K562 (cell line): ENCODE measurements around the gene ITPK1. TPM values are rescaled to one million over a fixed set of nuclear protein-coding genes. Genes with fewer than 3 reads are reported as not detected.

Experiments used
- ATAC-seq: fragments of 200-7000 bp; cut with Tn5 transposase; 3 replicates; pipeline ENCODE4 v1.9.1; 2020; ENCODE audit warnings: moderate library complexity
- BruUV-seq: library from RNA; stranded (reverse); fragments of 400-500 nt; replicated peaks from 2 replicates; lab custom pipeline; 2021; lab: Mats Ljungman, UMichigan
- CTCF ChIA-PET: fragments of 300-600 bp; formaldehyde crosslinking; extraction: SDS; loops from one replicate; lab custom pipeline; 2021; ENCODE audit warnings: low intra/inter-chr PET ratio; lab: Yijun Ruan, JAX
- POLR2A ChIA-PET: fragments of 300-600, 350-650 bp; sonication (Branson Sonifier 250); formaldehyde crosslinking; extraction: SDS; loops from one replicate; lab custom pipeline; 2021; ENCODE audit warnings: antibody characterized with exemption, inconsistent platforms; lab: Yijun Ruan, JAX
- DNase-seq, 4 experiments: peaks; one replicate each; pipeline versions ENCODE4 v3.0.0 to v3.0.0-alpha.2; 2011 to 2018; ENCODE audit warnings: low spot score in 3 of 4, mixed read lengths in 3 of 4; ENCODE audit errors: extremely low read depth in 1 of 4
- FAIRE-seq: peaks from 2 replicates; lab custom pipeline; 2011; peaks lifted over from hg19 to GRCh38; lab: Jason Lieb, UNC
- H2AFZ ChIP-seq: 2 replicates; pipeline ENCODE4 v1.6.0; 2011; ENCODE audit warnings: low read depth, low read length, control low read depth, inconsistent platforms
- H3K27ac ChIP-seq: fragments of 200-600 bp; 3 replicates; pipeline ENCODE4 v1.8.0; 2011; ENCODE audit warnings: low read depth, mild to moderate bottlenecking, control low read depth, inconsistent platforms, low read length, moderate library complexity, mixed read lengths; ENCODE audit errors: extremely low read depth
- H3K27me3 ChIP-seq, 2 experiments: fragments of 300-600 bp in 1 of 2; 2 replicates in 1 of 2; 3 replicates in 1 of 2; pipeline versions ENCODE4 v1.6.0 to v1.8.0; 2011; ENCODE audit warnings: inconsistent platforms in 2 of 2, low read length in 2 of 2, mild to moderate bottlenecking in 1 of 2, mixed read lengths in 1 of 2, moderate library complexity in 1 of 2; ENCODE audit not compliant: control insufficient read depth in 2 of 2, insufficient read depth in 2 of 2
- H3K36me3 ChIP-seq: fragments of 300-600 bp; 3 replicates; pipeline ENCODE4 v1.8.0; 2011; ENCODE audit warnings: mild to moderate bottlenecking, low read length, inconsistent platforms; ENCODE audit not compliant: control insufficient read depth, insufficient read depth
- H3K4me1 ChIP-seq, 2 experiments: fragments of 200-600 bp in 1 of 2; replicated peaks in 1 of 2; 2 replicates in 1 of 2; 3 replicates in 1 of 2; pipeline versions ENCODE4 v1.5.1 to v1.8.0; 2011; ENCODE audit warnings: inconsistent platforms in 2 of 2, low read length in 2 of 2, mild to moderate bottlenecking in 1 of 2, mixed read lengths in 1 of 2, moderate library complexity in 1 of 2; ENCODE audit not compliant: control insufficient read depth in 2 of 2, insufficient read depth in 2 of 2
- H3K4me2 ChIP-seq: 2 replicates; pipeline ENCODE4 v1.6.1; 2011; ENCODE audit warnings: low read length, control low read depth, inconsistent platforms, mixed read lengths; ENCODE audit not compliant: insufficient read depth
- H3K4me3 ChIP-seq: fragments of 200-600 bp; sonication (generic), shearing (Covaris generic); 2 replicates; pipeline ENCODE4 v1.5.1; 2016; ENCODE audit warnings: control low read depth, inconsistent platforms
- H3K79me2 ChIP-seq: fragments of 200-600 bp; 3 replicates; pipeline ENCODE4 v1.8.0; 2011; ENCODE audit warnings: low read length, inconsistent platforms; ENCODE audit not compliant: control insufficient read depth, insufficient read depth
- H3K9ac ChIP-seq, 2 experiments: 2 replicates each; pipeline versions ENCODE4 v1.6.0 to v1.6.1; 2011; ENCODE audit warnings: low read depth in 2 of 2, low read length in 2 of 2, control low read depth in 1 of 2, inconsistent platforms in 1 of 2, mild to moderate bottlenecking in 1 of 2, mixed read lengths in 1 of 2; ENCODE audit not compliant: insufficient read depth in 1 of 2
- H3K9me1 ChIP-seq: one replicate; pipeline ENCODE4 v1.6.0; 2011; ENCODE audit warnings: inconsistent platforms, mild to moderate bottlenecking, low read length, moderate library complexity; ENCODE audit not compliant: control insufficient read depth, insufficient read depth
- H3K9me3 ChIP-seq: replicated peaks from 2 replicates; pipeline ENCODE4 v1.5.1; 2011; ENCODE audit warnings: low read depth, low read length, inconsistent platforms; ENCODE audit not compliant: control insufficient read depth, insufficient read depth
- H4K20me1 ChIP-seq: replicated peaks from 2 replicates; pipeline ENCODE4 v1.6.1; 2011; ENCODE audit warnings: low read length, inconsistent platforms, mixed read lengths; ENCODE audit not compliant: control insufficient read depth, insufficient read depth
- KAT8 ChIP-seq: fragments of 450-650 bp; IDR thresholded peaks from 2 replicates; pipeline ENCODE4 v1.6.1; 2016; ENCODE audit warnings: low read depth, mild to moderate bottlenecking
- PHF20 ChIP-seq: fragments of 450-650 bp; IDR thresholded peaks from 2 replicates; pipeline ENCODE4 v1.6.1; 2018; ENCODE audit not compliant: partially characterized antibody
- RBM25 ChIP-seq: fragments of 200-400 bp; formaldehyde crosslinking; IDR thresholded peaks from 2 replicates; pipeline ENCODE4 v1.6.1; 2018; ENCODE audit warnings: low read length, low read depth, moderate library complexity; ENCODE audit not compliant: severe bottlenecking
- STAT5A ChIP-seq: IDR thresholded peaks from 2 replicates; pipeline ENCODE4 v1.6.1; 2012; ENCODE audit warnings: low read length, inconsistent platforms, borderline replicate concordance
- TAF9B ChIP-seq: fragments of 450-650 bp; IDR thresholded peaks from 2 replicates; pipeline ENCODE4 v1.6.1; 2018; ENCODE audit warnings: mild to moderate bottlenecking; ENCODE audit not compliant: partially characterized antibody
- ZNF239 ChIP-seq: fragments of 250-450 bp; sonication (Bioruptor Pico); IDR thresholded peaks from 2 replicates; pipeline ENCODE4 v1.4.0; 2020; ENCODE audit warnings: mild to moderate bottlenecking
- ZNF76 ChIP-seq: fragments of 250-450 bp; sonication (Bioruptor Pico); IDR thresholded peaks from 2 replicates; pipeline ENCODE4 v1.4.0; 2020; ENCODE audit warnings: mild to moderate bottlenecking, moderate library complexity, borderline replicate concordance
- WGBS: fragments of 100-300 bp; shearing (Covaris generic); methylation state at CpG from one replicate; pipeline ENCODE4 v1.1.6; 2016; ENCODE audit warnings: low coverage, mixed read lengths; ENCODE audit not compliant: insufficient coverage; ENCODE audit errors: missing lambda C conversion rate; 5-methylcytosine and 5-hydroxymethylcytosine counted together
- in situ Hi-C: fragments of 300-500 bp; cut with MboI; formaldehyde crosslinking; loops from 4 replicates; pipeline ENCODE4 v1.15.0; 2018; ENCODE audit warnings: inconsistent platforms, mixed read lengths
- intact Hi-C: fragments of 100-400 bp; cut with micrococcal nuclease; formaldehyde crosslinking; loops from 2 replicates; pipeline ENCODE4 v1.14.2; 2022
- polyA plus RNA-seq, 8 experiments: library from polyadenylated mRNA; depleted of rRNA in 4 of 8; stranded (reverse) in 5 of 8; unstranded in 3 of 8; fragments of >200 nt; fragmentation: Nextera tagmentation in 2 of 8; fragmentation: Illumina TruSeq in 1 of 8; extraction: Ambion mirVana in 2 of 8; extraction: Trizol in 1 of 8; gene quantifications; 2 replicates each; pipeline versions ENCODE4 v1.2.1 to v1.2.3, GENCODE V29; 2011 to 2014; ENCODE audit warnings: inconsistent platforms in 1 of 8, missing spikeins in 1 of 8
- total RNA-seq, 7 experiments: library from RNA; depleted of rRNA in 6 of 7; stranded (reverse); fragments of >200 nt in 6 of 7; fragmentation: Illumina TruSeq in 2 of 7; extraction: Trizol in 2 of 7; gene quantifications; 2 replicates each; pipeline versions ENCODE4 v1.2.1 to v1.2.3, GENCODE V29; 2011 to 2021; ENCODE audit warnings: low replicate concordance in 1 of 7
- TF ChIP-seq, protein P1 (sequence below): sonication (generic); formaldehyde crosslinking; IDR thresholded peaks from 2 replicates; pipeline ENCODE4 v1.8.0; 2022; ENCODE audit warnings: mild to moderate bottlenecking, missing genetic modification reagents
- TF ChIP-seq, protein P2 (sequence below): fragments of 450-650 bp; formaldehyde crosslinking; IDR thresholded peaks from 2 replicates; pipeline ENCODE4 v1.4.0; 2020; ENCODE audit warnings: mild to moderate bottlenecking, mixed read lengths

The ITPK1 gene
- total and polyA plus RNA-seq, 9 of the 15 experiments (the other 6 are each of a cell fraction or from before 2014, with no cell fraction given): 1.2 to 39.2 (median 23.0) TPM

DNA sequence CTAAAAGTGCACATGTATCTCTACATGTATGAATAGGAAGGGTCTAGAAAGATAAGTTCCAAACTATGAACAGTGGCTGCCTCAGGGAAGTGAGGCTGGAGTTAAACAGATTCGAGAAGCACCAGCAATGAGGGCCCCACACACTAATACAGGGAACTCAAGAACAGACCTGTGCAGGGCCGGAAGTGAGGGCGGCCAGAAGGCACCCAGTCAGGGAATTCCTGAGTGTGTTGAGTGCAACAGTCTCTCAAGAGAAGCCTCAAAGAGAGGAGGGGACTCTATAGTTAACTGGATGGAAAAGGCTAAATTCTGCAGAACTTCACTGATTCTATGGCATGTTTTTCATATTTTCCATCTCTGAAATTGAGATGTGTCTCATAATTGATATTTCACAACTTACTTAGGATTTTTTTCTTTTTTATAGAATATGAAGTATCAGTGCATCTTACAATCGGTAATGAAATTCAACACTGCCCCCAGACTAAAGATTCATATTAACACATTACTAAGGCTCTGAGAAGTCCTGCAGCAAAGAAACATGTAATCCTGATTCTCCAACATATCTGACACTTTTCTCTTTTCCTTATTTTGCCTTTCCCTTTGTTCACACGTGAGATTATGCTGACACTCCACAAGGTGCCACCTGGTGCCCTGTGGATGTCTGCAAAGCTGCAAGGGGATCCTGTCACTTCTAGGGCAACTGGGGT lies 131.5 kb downstream of the ITPK1 start:
- no peaks in the 10 kb centered on the region for H3K79me2 ChIP-seq
- ChIA-PET CTCF (no interaction called here), POLR2A (no interaction called here)
- H4K20me1 ChIP-seq: no peaks in the 10 kb centered on the region
- no peak for DNase-seq
- no peak overlapping the region for H3K4me3 ChIP-seq
- H3K4me1 ChIP-seq: peaks cover 0 to 3% of the 10 kb centered on the region in 2 experiments; a peak in 1 of 5 replicates
- no peaks in the 10 kb centered on the region for H3K9me1 ChIP-seq
- no peak overlapping the region for H3K9ac ChIP-seq
- H3K27me3 ChIP-seq: no peaks in the 10 kb centered on the region
- H2AFZ ChIP-seq: no peak overlapping the region
- intact Hi-C loops (no loop called here), in situ Hi-C loops (no loop called here)
- BruUV-seq: no TSS peak
- no peak overlapping the region for H3K4me2 ChIP-seq
- 65% methylated on average over 5 of the region's 5 CpGs for WGBS
- no peaks in the 10 kb centered on the region for H3K9me3 ChIP-seq
- H3K27ac ChIP-seq: no peak overlapping the region
- no peak for FAIRE-seq
- H3K36me3 ChIP-seq: peaks cover 4% of the 10 kb centered on the region; the same call in 1 of the 3 replicates
- no peak for TF ChIP-seq KAT8
- TF ChIP-seq ZNF239: peak; percentile 79
- TF ChIP-seq RBM25: peak; percentile 58
- no peak for TF ChIP-seq TAF9B
- TF ChIP-seq STAT5A: no peak
- no peak for ATAC-seq

DNA sequence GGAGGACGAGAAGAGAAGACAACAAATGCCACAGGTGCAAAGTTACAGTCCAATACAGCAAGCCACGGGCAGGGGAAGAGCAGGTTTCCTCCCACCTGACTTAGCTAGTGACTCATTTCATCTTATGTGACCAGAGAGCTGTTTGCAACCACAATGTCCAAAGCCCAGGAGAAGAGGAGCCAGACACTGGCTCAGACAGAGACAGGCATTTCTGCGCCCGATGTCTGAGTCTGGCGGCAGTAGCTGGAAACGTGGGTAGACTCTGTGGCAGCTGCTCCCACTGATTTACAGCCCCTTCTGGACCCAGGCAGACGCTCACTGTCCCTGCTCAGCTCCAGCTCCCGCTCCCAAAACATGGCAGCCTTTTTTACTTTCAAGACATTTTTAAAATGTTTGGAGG lies 132.8 kb downstream of the ITPK1 start:
- no peaks in the 10 kb centered on the region for H4K20me1 ChIP-seq
- no peak overlapping the region for H3K4me3 ChIP-seq
- no peak overlapping the region for H3K27ac ChIP-seq
- intact Hi-C loops: no loop called here
- ChIA-PET POLR2A (interaction anchor here (0.7 kb wide), 1 partner anchor 251 kb away, joined by 3 read pairs; no protein-coding TSS in a partner anchor), CTCF (no interaction called here)
- H3K4me1 ChIP-seq: peaks cover 0 to 3% of the 10 kb centered on the region in 2 experiments; a peak in 1 of 5 replicates
- WGBS: 75% methylated on average over 7 of the region's 8 CpGs
- BruUV-seq: no TSS peak
- H3K36me3 ChIP-seq: peaks cover 4% of the 10 kb centered on the region; the same call in 1 of the 3 replicates
- no peak for FAIRE-seq
- ATAC-seq: no peak
- no peak overlapping the region for H3K4me2 ChIP-seq
- TF ChIP-seq PHF20 (no peak), ZNF76 (CRISPR knock-in tag) (no peak)
- TF ChIP-seq, protein P1, sequence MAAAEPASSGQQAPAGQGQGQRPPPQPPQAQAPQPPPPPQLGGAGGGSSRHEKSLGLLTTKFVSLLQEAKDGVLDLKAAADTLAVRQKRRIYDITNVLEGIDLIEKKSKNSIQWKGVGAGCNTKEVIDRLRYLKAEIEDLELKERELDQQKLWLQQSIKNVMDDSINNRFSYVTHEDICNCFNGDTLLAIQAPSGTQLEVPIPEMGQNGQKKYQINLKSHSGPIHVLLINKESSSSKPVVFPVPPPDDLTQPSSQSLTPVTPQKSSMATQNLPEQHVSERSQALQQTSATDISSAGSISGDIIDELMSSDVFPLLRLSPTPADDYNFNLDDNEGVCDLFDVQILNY (CRISPR knock-in tag): no peak
- TF ChIP-seq, protein P2, sequence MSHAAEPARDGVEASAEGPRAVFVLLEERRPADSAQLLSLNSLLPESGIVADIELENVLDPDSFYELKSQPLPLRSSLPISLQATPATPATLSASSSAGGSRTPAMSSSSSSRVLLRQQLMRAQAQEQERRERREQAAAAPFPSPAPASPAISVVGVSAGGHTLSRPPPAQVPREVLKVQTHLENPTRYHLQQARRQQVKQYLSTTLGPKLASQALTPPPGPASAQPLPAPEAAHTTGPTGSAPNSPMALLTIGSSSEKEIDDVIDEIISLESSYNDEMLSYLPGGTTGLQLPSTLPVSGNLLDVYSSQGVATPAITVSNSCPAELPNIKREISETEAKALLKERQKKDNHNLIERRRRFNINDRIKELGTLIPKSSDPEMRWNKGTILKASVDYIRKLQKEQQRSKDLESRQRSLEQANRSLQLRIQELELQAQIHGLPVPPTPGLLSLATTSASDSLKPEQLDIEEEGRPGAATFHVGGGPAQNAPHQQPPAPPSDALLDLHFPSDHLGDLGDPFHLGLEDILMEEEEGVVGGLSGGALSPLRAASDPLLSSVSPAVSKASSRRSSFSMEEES: no peak
- no peaks in the 10 kb centered on the region for H3K9me1 ChIP-seq
- in situ Hi-C loops: no loop called here
- no peak overlapping the region for H2AFZ ChIP-seq
- no peaks in the 10 kb centered on the region for H3K27me3 ChIP-seq
- H3K9ac ChIP-seq: no peak overlapping the region
- H3K79me2 ChIP-seq: no peaks in the 10 kb centered on the region
- DNase-seq: no peak
- no peaks in the 10 kb centered on the region for H3K9me3 ChIP-seq
